ENCODE results near the gene SLC3A2. TPM values are rescaled to one million over a fixed set of nuclear protein-coding genes. Genes with fewer than 3 reads are reported as not detected.

Gene SLC3A2
- total RNA-seq, 1 donor from 2014 or later: 181 TPM

DNA sequence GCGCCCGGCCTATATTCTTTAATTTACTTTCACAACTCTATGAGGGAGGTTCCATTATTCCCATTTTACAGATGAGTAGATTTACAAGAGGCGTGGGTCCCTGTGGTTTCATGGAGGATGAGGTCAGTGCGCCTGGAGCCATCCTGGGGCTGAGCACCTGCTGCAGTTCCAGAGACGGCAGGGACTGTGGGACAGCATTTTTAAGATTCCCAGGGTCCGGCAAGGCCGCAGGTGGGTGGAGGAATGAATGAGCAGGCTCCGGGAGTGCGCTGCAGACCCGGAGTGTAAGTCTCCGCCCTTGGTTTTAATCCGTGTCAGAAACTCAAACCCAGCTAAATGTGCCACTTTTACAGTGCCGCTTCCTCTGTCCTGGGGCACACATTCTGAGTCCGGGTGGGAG, 44.6 kb downstream of the SLC3A2 start:
- Mint-ChIP-seq H3K36me3 (ENCODE audit: low read depth) (no peaks in the 10 kb centered on the region), H3K9me3 (no peaks in the 10 kb centered on the region), H3K4me3 (peak overlapping the region; percentile 71), H3K4me1 (peaks cover 48% of the 10 kb centered on the region), H3K27ac (ENCODE audit: unreplicated experiment) (no peak overlapping the region), H3K27me3 (ENCODE audit: low read depth) (peaks cover 95% of the 10 kb centered on the region)
- no peak for DNase-seq (ENCODE audit: low read depth, low spot score)
- no peak for TF ChIP-seq CTCF (conservative IDR thresholded peaks at IDR 0.05)

- Mint-ChIP-seq H3K27ac (ENCODE audit: unreplicated experiment) (no peak overlapping the region), H3K36me3 (ENCODE audit: low read depth) (no peaks in the 10 kb centered on the region), H3K9me3 (no peaks in the 10 kb centered on the region), H3K4me3 (peak overlapping the region; percentile 71), H3K27me3 (ENCODE audit: low read depth) (peaks cover 97% of the 10 kb centered on the region), H3K4me1 (peaks cover 48% of the 10 kb centered on the region)
- no peak for DNase-seq (ENCODE audit: low read depth, low spot score)
- no peak for TF ChIP-seq CTCF (conservative IDR thresholded peaks at IDR 0.05)
Measured at GRCh38 chr11:62925745-62926679, 45.3 kb downstream of the SLC3A2 start.

DNA sequence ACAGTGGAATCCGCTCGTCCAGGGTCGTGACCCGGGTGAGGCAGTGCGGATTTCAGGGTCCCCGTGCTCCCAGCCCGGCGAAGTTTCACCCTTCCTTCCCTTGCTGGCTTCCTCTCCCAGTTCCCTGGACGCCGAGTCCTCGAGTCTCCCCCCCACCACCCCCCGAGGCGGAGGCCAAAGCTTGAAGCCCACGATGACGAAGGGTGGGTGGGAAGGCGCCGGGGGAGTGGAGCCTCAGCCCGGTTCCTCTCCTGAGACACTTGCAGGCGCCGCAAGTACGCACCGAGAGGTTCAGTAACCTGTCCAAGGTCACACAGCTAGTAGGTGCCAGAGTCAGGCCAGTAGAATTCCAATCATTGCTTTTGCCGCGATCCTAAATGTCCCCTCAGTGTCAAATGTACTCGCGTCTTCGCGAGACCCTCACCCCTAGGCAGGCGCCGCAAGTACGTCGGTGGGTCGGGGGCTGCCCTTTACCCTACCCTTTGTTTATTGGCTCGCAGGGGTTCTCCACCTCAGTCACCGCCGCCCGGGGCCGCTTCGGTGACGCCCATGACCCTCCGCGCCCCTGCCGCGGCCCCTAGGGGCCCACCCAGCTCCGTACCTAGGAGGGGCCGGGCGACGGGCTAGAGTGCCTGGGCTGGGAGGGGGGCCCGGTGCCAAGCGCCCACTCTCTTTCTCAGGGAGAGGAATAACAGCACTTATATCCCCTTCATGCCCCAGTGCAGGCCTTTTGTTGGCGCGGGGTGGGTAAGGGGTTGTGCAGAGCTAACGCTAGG, 46.2 kb downstream of the SLC3A2 start:
- H3K27ac Mint-ChIP-seq (ENCODE audit: unreplicated experiment): no peak overlapping the region
- peaks cover 45% of the 10 kb centered on the region for H3K4me1 Mint-ChIP-seq
- no peaks in the 10 kb centered on the region for H3K9me3 Mint-ChIP-seq
- no peaks in the 10 kb centered on the region for H3K36me3 Mint-ChIP-seq (ENCODE audit: low read depth)
- DNase-seq (ENCODE audit: low read depth, low spot score): no peak
- H3K4me3 Mint-ChIP-seq: no peak overlapping the region
- no peak for TF ChIP-seq CTCF (conservative IDR thresholded peaks at IDR 0.05)
- H3K27me3 Mint-ChIP-seq (ENCODE audit: low read depth): peaks cover 94% of the 10 kb centered on the region

DNA sequence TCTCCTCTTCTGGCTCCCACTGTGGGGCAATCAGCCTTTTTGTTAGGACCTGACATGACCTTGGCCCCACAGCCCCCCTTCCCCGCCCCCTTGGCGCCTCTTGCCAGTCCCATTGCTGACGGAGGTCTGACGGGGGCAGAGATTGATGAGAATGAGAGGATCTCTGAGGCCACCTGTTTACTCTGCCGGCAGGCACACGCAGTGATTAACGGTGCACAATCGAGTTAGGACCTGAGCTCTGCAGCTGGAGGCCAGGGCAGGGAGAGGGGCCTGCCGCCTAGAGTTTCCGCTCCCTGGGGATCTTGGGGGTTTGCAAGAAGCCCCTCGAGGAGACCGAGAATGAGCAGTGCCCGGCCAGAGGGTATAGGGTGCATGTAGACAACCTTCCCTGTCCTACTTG, 47.3 kb downstream of the SLC3A2 start:
- DNase-seq (ENCODE audit: low read depth, low spot score): no peak
- peak overlapping the region; percentile 11 for H3K4me3 Mint-ChIP-seq
- H3K9me3 Mint-ChIP-seq: no peaks in the 10 kb centered on the region
- no peak for TF ChIP-seq CTCF (conservative IDR thresholded peaks at IDR 0.05)
- peaks cover 85% of the 10 kb centered on the region for H3K27me3 Mint-ChIP-seq (ENCODE audit: low read depth)
- no peaks in the 10 kb centered on the region for H3K36me3 Mint-ChIP-seq (ENCODE audit: low read depth)
- H3K27ac Mint-ChIP-seq (ENCODE audit: unreplicated experiment): no peak overlapping the region
- peaks cover 38% of the 10 kb centered on the region for H3K4me1 Mint-ChIP-seq

GRCh38 chr11:62930157-62930556, 49.5 kb downstream of the SLC3A2 start:
- no peak overlapping the region for H3K4me3 Mint-ChIP-seq
- H3K27ac Mint-ChIP-seq (ENCODE audit: unreplicated experiment): no peak overlapping the region
- TF ChIP-seq CTCF (conservative IDR thresholded peaks at IDR 0.05): no peak
- H3K27me3 Mint-ChIP-seq (ENCODE audit: low read depth): peaks cover 64% of the 10 kb centered on the region
- H3K36me3 Mint-ChIP-seq (ENCODE audit: low read depth): no peaks in the 10 kb centered on the region
- no peaks in the 10 kb centered on the region for H3K9me3 Mint-ChIP-seq
- no peak for DNase-seq (ENCODE audit: low read depth, low spot score)
- peaks cover 30% of the 10 kb centered on the region for H3K4me1 Mint-ChIP-seq
